ENCODE measurements around the gene NEDD4L.
"Not testable (repeated sequence)": the region's sequence is repeated elsewhere in the genome, so short reads cannot be mapped to it uniquely, and the experiment has no call there.

NEDD4L gene

GRCh38 chr18:58046794-58047555 is 2.9 kb downstream of the NEDD4L start:
- H3K4me1 ChIP-seq (ENCODE audit: control insufficient read depth, insufficient read depth, low read length), result peaks cover 15% of the 10 kb centered on the region
- H3K27me3 ChIP-seq (ENCODE audit: control insufficient read depth, insufficient read depth, low read length), result no peaks in the 10 kb centered on the region
- no peaks in the 10 kb centered on the region for H3K36me3 ChIP-seq (ENCODE audit: control insufficient read depth, insufficient read depth, low read length)
- no peak overlapping the region for H3K4me3 ChIP-seq (ENCODE audit: low read length)
- no peak overlapping the region for H3K9ac ChIP-seq (ENCODE audit: low read length)
- H3K9me3 ChIP-seq (ENCODE audit: control insufficient read depth, low read length), result no peaks in the 10 kb centered on the region

GRCh38 chr18:58047556-58047882 is 3.5 kb downstream of the NEDD4L start:
- Histone ChIP-seq H3K4me3 (ENCODE audit: low read length) (no peak overlapping the region), H3K36me3 (ENCODE audit: control insufficient read depth, insufficient read depth, low read length) (no peaks in the 10 kb centered on the region), H3K9ac (ENCODE audit: low read length) (no peak overlapping the region), H3K9me3 (ENCODE audit: control insufficient read depth, low read length) (no peaks in the 10 kb centered on the region), H3K27me3 (ENCODE audit: control insufficient read depth, insufficient read depth, low read length) (no peaks in the 10 kb centered on the region), H3K4me1 (ENCODE audit: control insufficient read depth, insufficient read depth, low read length) (peaks cover 17% of the 10 kb centered on the region)

- Histone ChIP-seq H3K9me3 (ENCODE audit: control insufficient read depth, low read length) (no peaks in the 10 kb centered on the region), H3K27me3 (ENCODE audit: control insufficient read depth, insufficient read depth, low read length) (no peaks in the 10 kb centered on the region), H3K36me3 (ENCODE audit: control insufficient read depth, insufficient read depth, low read length) (no peaks in the 10 kb centered on the region), H3K4me1 (ENCODE audit: control insufficient read depth, insufficient read depth, low read length) (peaks cover 13% of the 10 kb centered on the region), H3K4me3 (ENCODE audit: low read length) (no peak overlapping the region), H3K9ac (ENCODE audit: low read length) (no peak overlapping the region)
These were observed 4.1 kb downstream of the NEDD4L start for GRCh38 chr18:58048081-58048642.

GRCh38 chr18:58049000-58049688 is 5.1 kb downstream of the NEDD4L start:
- H3K9me3 ChIP-seq (ENCODE audit: control insufficient read depth, low read length), result no peaks in the 10 kb centered on the region
- H3K36me3 ChIP-seq (ENCODE audit: control insufficient read depth, insufficient read depth, low read length), result no peaks in the 10 kb centered on the region
- peaks cover 13% of the 10 kb centered on the region for H3K4me1 ChIP-seq (ENCODE audit: control insufficient read depth, insufficient read depth, low read length)
- H3K4me3 ChIP-seq (ENCODE audit: low read length), result no peak overlapping the region
- H3K27me3 ChIP-seq (ENCODE audit: control insufficient read depth, insufficient read depth, low read length), result no peaks in the 10 kb centered on the region
- H3K9ac ChIP-seq (ENCODE audit: low read length), result no peak overlapping the region

- H3K36me3 ChIP-seq (ENCODE audit: control insufficient read depth, insufficient read depth, low read length), result not testable (repeated sequence)
These were observed 6.9 kb downstream of the NEDD4L start for GRCh38 chr18:58050963-58051362.

GRCh38 chr18:58051765-58052460 is 7.9 kb downstream of the NEDD4L start:
- Histone ChIP-seq H3K9ac (ENCODE audit: low read length) (no peak overlapping the region), H3K4me3 (ENCODE audit: low read length) (no peak overlapping the region), H3K27me3 (ENCODE audit: control insufficient read depth, insufficient read depth, low read length) (no peaks in the 10 kb centered on the region), H3K4me1 (ENCODE audit: control insufficient read depth, insufficient read depth, low read length) (peaks cover 8% of the 10 kb centered on the region), H3K9me3 (ENCODE audit: control insufficient read depth, low read length) (no peaks in the 10 kb centered on the region), H3K36me3 (ENCODE audit: control insufficient read depth, insufficient read depth, low read length) (no peaks in the 10 kb centered on the region)

More at GRCh38 chr18:58050963-58051362, 6.9 kb downstream of the NEDD4L start:
- not testable (repeated sequence) for H3K4me3 ChIP-seq (ENCODE audit: low read length); H3K9me3 ChIP-seq (ENCODE audit: control insufficient read depth, low read length); H3K27me3 ChIP-seq (ENCODE audit: control insufficient read depth, insufficient read depth, low read length); H3K9ac ChIP-seq (ENCODE audit: low read length)
- peaks cover 13% of the 10 kb centered on the region for H3K4me1 ChIP-seq (ENCODE audit: control insufficient read depth, insufficient read depth, low read length)

GRCh38 chr18:58052960-58053359 is 8.9 kb downstream of the NEDD4L start:
- no peak overlapping the region for H3K4me3 ChIP-seq (ENCODE audit: low read length)
- H3K4me1 ChIP-seq (ENCODE audit: control insufficient read depth, insufficient read depth, low read length), result peaks cover 15% of the 10 kb centered on the region
- no peaks in the 10 kb centered on the region for H3K9me3 ChIP-seq (ENCODE audit: control insufficient read depth, low read length)
- no peaks in the 10 kb centered on the region for H3K36me3 ChIP-seq (ENCODE audit: control insufficient read depth, insufficient read depth, low read length)
- H3K9ac ChIP-seq (ENCODE audit: low read length), result no peak overlapping the region
- no peaks in the 10 kb centered on the region for H3K27me3 ChIP-seq (ENCODE audit: control insufficient read depth, insufficient read depth, low read length)

GRCh38 chr18:58054041-58054781 is 10.2 kb downstream of the NEDD4L start:
- no peak overlapping the region for H3K4me3 ChIP-seq (ENCODE audit: low read length)
- H3K36me3 ChIP-seq (ENCODE audit: control insufficient read depth, insufficient read depth, low read length), result no peaks in the 10 kb centered on the region
- H3K27me3 ChIP-seq (ENCODE audit: control insufficient read depth, insufficient read depth, low read length), result no peaks in the 10 kb centered on the region
- no peaks in the 10 kb centered on the region for H3K9me3 ChIP-seq (ENCODE audit: control insufficient read depth, low read length)
- no peak overlapping the region for H3K9ac ChIP-seq (ENCODE audit: low read length)
- peaks cover 15% of the 10 kb centered on the region for H3K4me1 ChIP-seq (ENCODE audit: control insufficient read depth, insufficient read depth, low read length)

GRCh38 chr18:58055890-58056558 is 12.0 kb downstream of the NEDD4L start:
- Histone ChIP-seq H3K36me3 (ENCODE audit: control insufficient read depth, insufficient read depth, low read length) (no peaks in the 10 kb centered on the region), H3K4me1 (ENCODE audit: control insufficient read depth, insufficient read depth, low read length) (peaks cover 15% of the 10 kb centered on the region), H3K9ac (ENCODE audit: low read length) (no peak overlapping the region)

GRCh38 chr18:58056852-58057251 is 12.8 kb downstream of the NEDD4L start:
- Histone ChIP-seq H3K4me3 (ENCODE audit: low read length) (no peak overlapping the region), H3K9me3 (ENCODE audit: control insufficient read depth, low read length) (no peaks in the 10 kb centered on the region), H3K27me3 (ENCODE audit: control insufficient read depth, insufficient read depth, low read length) (no peaks in the 10 kb centered on the region), H3K4me1 (ENCODE audit: control insufficient read depth, insufficient read depth, low read length) (peaks cover 15% of the 10 kb centered on the region), H3K9ac (ENCODE audit: low read length) (no peak overlapping the region), H3K36me3 (ENCODE audit: control insufficient read depth, insufficient read depth, low read length) (no peaks in the 10 kb centered on the region)

More at GRCh38 chr18:58055890-58056558, 12.0 kb downstream of the NEDD4L start:
- no peaks in the 10 kb centered on the region for H3K9me3 ChIP-seq (ENCODE audit: control insufficient read depth, low read length)
- no peak overlapping the region for H3K4me3 ChIP-seq (ENCODE audit: low read length)
- no peaks in the 10 kb centered on the region for H3K27me3 ChIP-seq (ENCODE audit: control insufficient read depth, insufficient read depth, low read length)

- H3K4me1 ChIP-seq (ENCODE audit: control insufficient read depth, insufficient read depth, low read length), result peaks cover 12% of the 10 kb centered on the region
- no peak overlapping the region for H3K4me3 ChIP-seq (ENCODE audit: low read length)
- no peak overlapping the region for H3K9ac ChIP-seq (ENCODE audit: low read length)
- no peaks in the 10 kb centered on the region for H3K9me3 ChIP-seq (ENCODE audit: control insufficient read depth, low read length)
- no peaks in the 10 kb centered on the region for H3K27me3 ChIP-seq (ENCODE audit: control insufficient read depth, insufficient read depth, low read length)
- H3K36me3 ChIP-seq (ENCODE audit: control insufficient read depth, insufficient read depth, low read length), result no peaks in the 10 kb centered on the region
These were observed 13.4 kb downstream of the NEDD4L start for GRCh38 chr18:58057291-58057965.
